Activated T-cell treated with anti-CD3 and anti-CD28 coated beads, Interleukin-2, amount 50 U/mL, for 72 hours (primary cell): ENCODE measurements around the gene SOCS1. TPM values are rescaled to one million over a fixed set of nuclear protein-coding genes. Genes with fewer than 3 reads are reported as not detected.
A peak's percentile ranks its signal among the peaks of the same experiment; 100 is the strongest.

ENCODE experiments used
- ATAC-seq, 2 donors: fragments of 150-1000 bp; cut with Tn5 transposase; replicated peaks in 1 of 2; 2 replicates each; pipeline ENCODE4 v1.10.0; 2021; ENCODE audit warnings: moderate library complexity in 2 of 2, mild to moderate bottlenecking in 1 of 2
- DNase-seq, 2 donors: peaks; one replicate each; pipeline ENCODE4 v3.0.0; 2021 to 2022; ENCODE audit warnings: mixed read lengths in 1 of 2
- H3K27ac Mint-ChIP-seq: one replicate; pipeline ENCODE4 v1.8.0; 2022; ENCODE audit warnings: mild to moderate bottlenecking, moderate library complexity, mixed read lengths
- H3K27me3 Mint-ChIP-seq: one replicate; pipeline ENCODE4 v1.8.0; 2022; ENCODE audit warnings: low read depth, mixed read lengths
- H3K36me3 Mint-ChIP-seq, 2 donors: one replicate each; pipeline ENCODE4 v1.8.0; 2022; ENCODE audit warnings: mixed read lengths in 2 of 2, mild to moderate bottlenecking in 1 of 2; ENCODE audit not compliant: insufficient read depth in 2 of 2
- H3K4me1 Mint-ChIP-seq: one replicate; pipeline ENCODE4 v1.8.0; 2022; ENCODE audit warnings: low read depth, mixed read lengths
- H3K4me3 Mint-ChIP-seq, 2 donors: one replicate each; pipeline ENCODE4 v1.8.0; 2022; ENCODE audit warnings: mild to moderate bottlenecking in 2 of 2, mixed read lengths in 2 of 2, moderate library complexity in 2 of 2
- H3K9me3 Mint-ChIP-seq, 2 donors: one replicate each; pipeline ENCODE4 v1.8.0; 2022; ENCODE audit warnings: mixed read lengths in 2 of 2
- total RNA-seq, 2 donors: library from RNA; stranded (reverse); gene quantifications; one replicate each; pipeline ENCODE4 v1.2.3, GENCODE V29; 2022

SOCS1 gene
- total RNA-seq, 2 donors from 2014 or later, result 93.7 to 126 TPM

DNA sequence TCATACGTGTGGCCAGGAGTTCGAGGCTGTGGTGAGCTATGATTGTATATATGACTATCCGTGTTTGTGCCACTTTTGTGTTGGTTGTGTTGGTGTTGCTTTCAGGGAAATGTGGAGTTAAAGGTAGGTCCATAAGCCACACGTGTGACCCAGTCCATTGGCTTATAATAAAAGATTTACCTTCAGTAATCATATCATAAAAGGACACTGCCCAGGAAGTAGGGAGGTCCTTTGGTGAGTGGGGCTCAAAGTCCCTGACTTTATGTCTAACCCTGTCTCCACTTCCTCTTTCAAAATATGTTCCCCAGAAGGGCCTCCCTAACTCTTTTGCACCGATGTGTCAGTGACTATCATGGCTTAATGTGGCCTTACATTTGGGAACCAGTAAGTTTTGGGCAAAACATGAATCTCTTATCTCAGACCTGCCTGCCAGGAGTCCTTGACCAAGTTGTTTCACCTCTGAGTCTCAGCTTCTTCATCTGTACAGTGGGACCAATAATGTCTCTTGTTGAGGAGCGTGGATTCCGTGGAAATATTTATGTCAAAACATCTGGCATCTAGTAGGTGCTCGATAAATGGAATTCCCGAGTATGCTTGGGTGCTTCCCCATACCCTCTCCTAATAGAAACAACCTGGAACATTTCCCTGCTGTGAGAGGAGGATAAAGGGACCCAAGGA, 8.3 kb upstream of the SOCS1 start:
- Mint-ChIP-seq H3K27ac (peak overlapping the region; percentile 34), H3K4me1 (peaks cover 51% of the 10 kb centered on the region), H3K36me3 (no peaks in the 10 kb centered on the region), H3K27me3 (peaks cover 5% of the 10 kb centered on the region), H3K9me3 (no peaks in the 10 kb centered on the region), H3K4me3 (peak overlapping the region; percentile 59 to 67)
- ATAC-seq (peak; percentile 4 to 22), DNase-seq (no peak)

GRCh38 chr16:11263737-11264136, 7.7 kb upstream of the SOCS1 start:
- peak overlapping the region; percentile 34 for H3K27ac Mint-ChIP-seq
- ATAC-seq, result peak; percentile 89 to 90
- peaks cover 57% of the 10 kb centered on the region for H3K4me1 Mint-ChIP-seq
- no peaks in the 10 kb centered on the region for H3K36me3 Mint-ChIP-seq
- H3K27me3 Mint-ChIP-seq, result peaks cover 5% of the 10 kb centered on the region
- H3K9me3 Mint-ChIP-seq, result no peaks in the 10 kb centered on the region
- DNase-seq, result peak; percentile 73 to 81
- peak overlapping the region; percentile 59 to 67 for H3K4me3 Mint-ChIP-seq

DNA sequence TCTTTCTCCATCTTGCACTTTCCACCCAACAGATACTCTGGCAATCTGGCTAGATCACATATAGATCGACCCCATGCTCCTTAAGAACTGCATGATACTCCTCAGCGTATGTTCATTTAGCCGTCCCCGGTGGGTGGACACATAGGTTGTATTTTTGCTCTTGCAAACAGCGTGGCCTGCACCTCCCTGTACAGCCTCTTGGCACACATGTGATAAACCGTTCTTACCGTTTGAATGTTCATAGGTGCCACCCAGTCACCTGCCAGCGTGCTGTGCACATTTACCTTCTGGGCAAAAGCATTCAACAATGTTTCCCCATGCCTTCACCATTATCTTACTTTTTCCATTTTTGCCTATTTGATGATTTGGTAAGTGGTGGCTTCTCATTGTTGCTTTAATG, 6.9 kb upstream of the SOCS1 start:
- Mint-ChIP-seq H3K36me3 (no peaks in the 10 kb centered on the region), H3K27ac (peak overlapping the region; percentile 13), H3K4me1 (peaks cover 65% of the 10 kb centered on the region), H3K27me3 (peaks cover 5% of the 10 kb centered on the region), H3K4me3 (no peak overlapping the region), H3K9me3 (no peaks in the 10 kb centered on the region)
- DNase-seq (no peak), ATAC-seq (no peak)

DNA sequence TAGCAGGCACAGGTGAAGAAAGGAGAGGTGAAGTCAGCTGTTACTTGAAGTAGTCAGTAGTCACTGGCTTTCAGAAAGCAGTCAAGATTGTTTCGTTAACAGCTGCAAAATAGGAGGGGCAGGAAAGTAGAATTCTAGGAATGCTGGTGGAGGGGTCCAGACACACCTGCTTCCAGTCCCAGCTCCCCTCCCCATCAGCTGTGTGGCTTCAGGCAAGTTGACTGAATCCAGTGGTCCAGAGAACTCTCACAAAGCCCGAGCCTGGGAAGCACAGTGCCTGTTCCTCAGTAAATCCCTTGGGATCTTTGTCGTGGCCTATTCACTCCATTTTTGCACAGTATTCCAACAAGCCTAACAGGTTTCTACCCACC, 4.6 kb upstream of the SOCS1 start:
- H3K27me3 Mint-ChIP-seq, result peaks cover 5% of the 10 kb centered on the region
- no peak for DNase-seq
- peaks cover 3 to 4% of the 10 kb centered on the region in 2 donors for H3K36me3 Mint-ChIP-seq
- no peak overlapping the region for H3K27ac Mint-ChIP-seq
- H3K9me3 Mint-ChIP-seq, result no peaks in the 10 kb centered on the region
- ATAC-seq, result no peak
- no peak overlapping the region for H3K4me3 Mint-ChIP-seq
- peaks cover 77% of the 10 kb centered on the region for H3K4me1 Mint-ChIP-seq

- no peaks in the 10 kb centered on the region for H3K9me3 Mint-ChIP-seq
- peaks cover 5% of the 10 kb centered on the region for H3K27me3 Mint-ChIP-seq
These were observed 3.9 kb upstream of the SOCS1 start for GRCh38 chr16:11259655-11260595.

DNA sequence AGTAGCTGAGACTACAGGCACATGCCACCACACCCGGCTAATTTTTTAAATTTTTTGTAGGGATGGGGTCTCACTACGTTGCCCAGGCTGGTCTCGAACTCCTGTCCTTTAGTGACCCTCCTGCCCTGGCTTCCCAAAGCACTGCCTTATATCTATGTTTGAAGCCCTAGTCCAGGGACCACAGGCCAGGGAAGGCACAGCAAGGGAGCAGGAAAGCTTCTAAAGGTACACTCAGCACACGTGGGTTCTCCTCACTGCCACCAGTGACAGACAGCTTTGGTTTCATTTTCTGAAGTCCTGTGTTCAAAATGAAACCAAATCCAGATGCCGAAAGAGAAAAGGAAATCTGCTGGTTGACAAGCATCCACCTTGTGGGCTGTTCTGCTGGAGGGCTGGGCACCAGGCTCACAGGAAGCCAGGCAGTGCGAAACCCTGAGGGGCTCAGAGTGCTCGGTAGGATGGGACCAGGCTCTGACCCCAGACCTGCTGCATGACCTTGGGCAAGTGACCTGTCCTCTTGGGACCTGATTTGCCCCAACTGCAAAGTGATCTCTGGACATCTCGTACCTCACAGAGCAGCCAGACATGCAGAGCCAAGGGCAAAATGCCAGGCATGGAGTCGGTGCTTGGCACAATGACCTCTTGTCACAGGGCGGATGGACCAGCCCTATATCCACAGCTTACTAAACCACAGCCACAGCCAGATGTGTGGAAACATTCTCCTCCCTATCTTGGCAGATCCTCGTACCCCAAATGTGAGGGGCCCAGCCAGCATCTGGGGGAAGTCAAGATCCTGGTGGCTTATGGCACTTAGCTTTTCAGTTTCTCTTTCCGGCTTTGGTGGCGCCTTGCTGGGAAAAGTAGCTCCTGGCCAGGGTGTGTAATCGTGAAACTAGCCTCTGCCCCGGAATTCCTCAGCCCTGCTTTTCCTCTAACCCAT, 2.8 kb upstream of the SOCS1 start:
- H3K27ac Mint-ChIP-seq, result peak overlapping the region; percentile 14
- peak; percentile 4 to 11 for ATAC-seq
- H3K9me3 Mint-ChIP-seq, result no peaks in the 10 kb centered on the region
- H3K4me3 Mint-ChIP-seq, result peak overlapping the region; percentile 57 to 70
- DNase-seq, result peak; percentile 40 to 43
- peaks cover 8 to 12% of the 10 kb centered on the region in 2 donors for H3K36me3 Mint-ChIP-seq
- H3K4me1 Mint-ChIP-seq, result peaks cover 65% of the 10 kb centered on the region
- H3K27me3 Mint-ChIP-seq, result peaks cover 5% of the 10 kb centered on the region

More at GRCh38 chr16:11259655-11260595, 3.9 kb upstream of the SOCS1 start:
- DNase-seq (no peak), ATAC-seq (no peak)
- H3K4me1 Mint-ChIP-seq, result peaks cover 76% of the 10 kb centered on the region
- H3K27ac Mint-ChIP-seq, result no peak overlapping the region
- peaks cover 4 to 5% of the 10 kb centered on the region in 2 donors for H3K36me3 Mint-ChIP-seq
- H3K4me3 Mint-ChIP-seq, result no peak overlapping the region

- ATAC-seq (peak in 1 of 2 donors; percentile 12), DNase-seq (peak; percentile 74 to 75)
- Mint-ChIP-seq H3K4me3 (peak overlapping the region; percentile 97 to 98), H3K36me3 (peaks cover 17 to 25% of the 10 kb centered on the region in 2 donors), H3K4me1 (peaks cover 63% of the 10 kb centered on the region), H3K9me3 (no peaks in the 10 kb centered on the region), H3K27ac (peak overlapping the region; percentile 91), H3K27me3 (peaks cover 5% of the 10 kb centered on the region)
These were observed 1.3 kb upstream of the SOCS1 start for GRCh38 chr16:11257131-11257938.

GRCh38 chr16:11256661-11257130, 692 bp upstream of the SOCS1 start:
- Mint-ChIP-seq H3K4me3 (peak overlapping the region; percentile 97 to 98), H3K36me3 (peaks cover 20 to 28% of the 10 kb centered on the region in 2 donors), H3K4me1 (peaks cover 63% of the 10 kb centered on the region), H3K27ac (peak overlapping the region; percentile 98), H3K9me3 (no peaks in the 10 kb centered on the region), H3K27me3 (peaks cover 5% of the 10 kb centered on the region)
- peak; percentile 64 to 66 for DNase-seq
- ATAC-seq, result no peak

DNA sequence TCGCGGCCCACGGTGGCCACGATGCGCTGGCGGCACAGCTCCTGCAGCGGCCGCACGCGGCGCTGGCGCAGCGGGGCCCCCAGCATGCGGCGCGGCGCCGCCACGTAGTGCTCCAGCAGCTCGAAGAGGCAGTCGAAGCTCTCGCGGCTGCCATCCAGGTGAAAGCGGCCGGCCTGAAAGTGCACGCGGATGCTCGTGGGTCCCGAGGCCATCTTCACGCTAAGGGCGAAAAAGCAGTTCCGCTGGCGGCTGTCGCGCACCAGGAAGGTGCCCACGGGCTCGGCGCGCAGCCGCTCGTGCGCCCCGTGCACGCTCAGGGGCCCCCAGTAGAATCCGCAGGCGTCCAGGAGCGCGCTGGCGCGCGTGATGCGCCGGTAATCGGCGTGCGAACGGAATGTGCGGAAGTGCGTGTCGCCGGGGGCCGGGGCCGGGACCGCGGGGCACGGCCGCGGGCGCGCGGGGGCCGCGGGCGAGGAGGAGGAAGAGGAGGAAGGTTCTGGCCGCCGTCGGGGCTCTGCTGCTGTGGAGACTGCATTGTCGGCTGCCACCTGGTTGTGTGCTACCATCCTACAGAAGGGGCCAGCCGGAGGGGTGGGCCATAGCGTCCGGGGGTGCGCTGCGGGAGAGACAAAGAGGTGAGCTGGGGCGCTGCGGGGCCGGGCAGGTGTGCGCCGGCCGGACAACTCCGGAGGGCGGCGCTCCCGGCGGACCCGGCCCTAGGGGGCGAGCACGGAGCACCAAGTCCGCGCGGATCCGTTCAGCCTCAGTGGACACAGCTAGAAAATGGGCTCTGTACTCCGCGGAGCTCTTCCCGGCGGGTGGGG, 879 bp downstream of the SOCS1 start:
- peak overlapping the region; percentile 91 for H3K27ac Mint-ChIP-seq
- no peaks in the 10 kb centered on the region for H3K9me3 Mint-ChIP-seq
- H3K4me3 Mint-ChIP-seq, result peak overlapping the region; percentile 85 to 99
- DNase-seq (peak; percentile 66 to 70), ATAC-seq (no peak)
- peaks cover 20 to 30% of the 10 kb centered on the region in 2 donors for H3K36me3 Mint-ChIP-seq
- peaks cover 69% of the 10 kb centered on the region for H3K4me1 Mint-ChIP-seq
- H3K27me3 Mint-ChIP-seq, result peaks cover 1% of the 10 kb centered on the region

GRCh38 chr16:11253995-11254912, 1.8 kb downstream of the SOCS1 start:
- peaks cover 63% of the 10 kb centered on the region for H3K4me1 Mint-ChIP-seq
- peak; percentile 39 to 43 for DNase-seq
- peaks cover 20 to 30% of the 10 kb centered on the region in 2 donors for H3K36me3 Mint-ChIP-seq

More at GRCh38 chr16:11253995-11254912, 1.8 kb downstream of the SOCS1 start:
- Mint-ChIP-seq H3K27me3 (no peaks in the 10 kb centered on the region), H3K27ac (peak overlapping the region; percentile 100), H3K4me3 (peak overlapping the region; percentile 85 to 99), H3K9me3 (no peaks in the 10 kb centered on the region)
- no peak for ATAC-seq
